ENCODE results near the gene RCE1. TPM values are rescaled to one million over a fixed set of nuclear protein-coding genes. Genes with fewer than 3 reads are reported as not detected.
"Not testable (repeated sequence)": the region's sequence is repeated elsewhere in the genome, so short reads cannot be mapped to it uniquely, and the experiment has no call there.

The RCE1 gene
- total and polyA plus RNA-seq, 3 donors from 2014 or later, result 26.4 to 56.9 (median 54.3) TPM

GRCh38 chr11:66820901-66821300, 22.3 kb upstream of the RCE1 start:
- intact Hi-C loops (cut with DNase I; ENCODE audit: low total_unique reads), result no loop called here
- H3K27me3 ChIP-seq, result no peaks in the 10 kb centered on the region
- 81 to 88% methylated on average over 3 of the region's 3 CpGs for WGBS, 2 donors
- H3K9me3 ChIP-seq, result no peaks in the 10 kb centered on the region
- no peaks in the 10 kb centered on the region for H3K4me1 ChIP-seq
- no peak overlapping the region for H3K27ac ChIP-seq
- no peak for DNase-seq
- no peaks in the 10 kb centered on the region for H3K36me3 ChIP-seq (ENCODE audit: low read depth, missing control alignments)
- TF ChIP-seq CTCF (IDR thresholded peaks at IDR 0.05), result no peak
- TF ChIP-seq POLR2A (IDR thresholded peaks at IDR 0.05), result no peak
- H3K4me3 ChIP-seq, result no peak overlapping the region

- no peaks in the 10 kb centered on the region for H3K9me3 ChIP-seq
- no peak for DNase-seq
- intact Hi-C loops (cut with DNase I; ENCODE audit: low total_unique reads), result no loop called here
- WGBS, 2 donors, result 91 to 94% methylated on average over 4 of the region's 4 CpGs
- H3K4me3 ChIP-seq, result no peak overlapping the region
- no peak overlapping the region for H3K27ac ChIP-seq
- TF ChIP-seq POLR2A (IDR thresholded peaks at IDR 0.05) (no peak), CTCF (IDR thresholded peaks at IDR 0.05) (no peak)
- no peaks in the 10 kb centered on the region for H3K36me3 ChIP-seq (ENCODE audit: low read depth, missing control alignments)
- H3K4me1 ChIP-seq, result no peaks in the 10 kb centered on the region
- H3K27me3 ChIP-seq, result no peaks in the 10 kb centered on the region
These were observed 19.5 kb upstream of the RCE1 start for GRCh38 chr11:66823700-66824099.

- WGBS, 2 donors, result 92 to 98% methylated on average over 2 to 4 of the region's 4 CpGs
- H3K36me3 ChIP-seq (ENCODE audit: low read depth, missing control alignments), result not testable (repeated sequence)
These were observed 18.7 kb upstream of the RCE1 start for GRCh38 chr11:66824573-66824972.

GRCh38 chr11:66834539-66834845, 8.7 kb upstream of the RCE1 start:
- WGBS, 2 donors, result 67 to 72% methylated on average over 4 of the region's 4 CpGs
- no peak for DNase-seq
- H3K27ac ChIP-seq, result no peak overlapping the region
- no peaks in the 10 kb centered on the region for H3K9me3 ChIP-seq
- H3K4me1 ChIP-seq, result peaks cover 4% of the 10 kb centered on the region
- intact Hi-C loops (cut with DNase I; ENCODE audit: low total_unique reads), result loop anchor here (10.0 kb wide), 1 partner anchor 140 kb away; no protein-coding TSS in a partner anchor
- H3K36me3 ChIP-seq (ENCODE audit: low read depth, missing control alignments), result no peaks in the 10 kb centered on the region
- H3K27me3 ChIP-seq, result no peaks in the 10 kb centered on the region
- TF ChIP-seq POLR2A (IDR thresholded peaks at IDR 0.05) (no peak), CTCF (IDR thresholded peaks at IDR 0.05) (no peak)
- no peak overlapping the region for H3K4me3 ChIP-seq

More at GRCh38 chr11:66824573-66824972, 18.7 kb upstream of the RCE1 start:
- H3K9me3 ChIP-seq; H3K27ac ChIP-seq; DNase-seq; H3K4me3 ChIP-seq; H3K27me3 ChIP-seq; H3K4me1 ChIP-seq; intact Hi-C loops (cut with DNase I; ENCODE audit: low total_unique reads): not testable (repeated sequence)

- DNase-seq, result no peak
- intact Hi-C loops (cut with DNase I; ENCODE audit: low total_unique reads), result loop anchor here (10.0 kb wide), 1 partner anchor 140 kb away; no protein-coding TSS in a partner anchor
- TF ChIP-seq CTCF (IDR thresholded peaks at IDR 0.05) (no peak), POLR2A (IDR thresholded peaks at IDR 0.05) (no peak)
- peaks cover 4% of the 10 kb centered on the region for H3K4me1 ChIP-seq
- H3K36me3 ChIP-seq (ENCODE audit: low read depth, missing control alignments), result no peaks in the 10 kb centered on the region
- H3K27me3 ChIP-seq, result no peaks in the 10 kb centered on the region
- no peaks in the 10 kb centered on the region for H3K9me3 ChIP-seq
- H3K4me3 ChIP-seq, result no peak overlapping the region
- WGBS, 2 donors, result 79 to 86% methylated on average over 5 of the region's 5 CpGs
- no peak overlapping the region for H3K27ac ChIP-seq
These were observed 8.3 kb upstream of the RCE1 start for GRCh38 chr11:66834943-66835342.

All from testis (tissue), 3 donors.